ENCODE measurements around the gene ICAM4.
"Not testable (repeated sequence)": the region's sequence is repeated elsewhere in the genome, so short reads cannot be mapped to it uniquely, and the experiment has no call there.

The ICAM4 gene

GRCh38 chr19:10286803-10287737 is at the start of gene ICAM4:
Gene ICAM4, plus strand, starts transcription at chr19:10286955. Its CDS starts 58 bp downstream, at chr19:10287013.
- DNase-seq (ENCODE audit: low spot score): no peak

GRCh38 chr19:10237702-10238101 is 49.1 kb upstream of the ICAM4 start:
- no peak for DNase-seq (ENCODE audit: low spot score)

- DNase-seq (ENCODE audit: low spot score): no peak
Measured at GRCh38 chr19:10238172-10238783, 48.5 kb upstream of the ICAM4 start.

- not testable (repeated sequence) for DNase-seq (ENCODE audit: low spot score)
Measured at GRCh38 chr19:10241826-10242449, 44.8 kb upstream of the ICAM4 start.

- no peak for DNase-seq (ENCODE audit: low spot score)
Measured at GRCh38 chr19:10243606-10244005, 43.1 kb upstream of the ICAM4 start.

- DNase-seq (ENCODE audit: low spot score): no peak
Measured at GRCh38 chr19:10245189-10245939, 41.4 kb upstream of the ICAM4 start.

GRCh38 chr19:10246511-10246910 is 40.2 kb upstream of the ICAM4 start:
- no peak for DNase-seq (ENCODE audit: low spot score)

GRCh38 chr19:10251792-10252694 is 34.7 kb upstream of the ICAM4 start, which contains the start of gene MRPL4:
Gene MRPL4, plus strand, starts transcription at chr19:10252214. Its CDS starts 40 bp downstream, at chr19:10252254.
- DNase-seq (ENCODE audit: low spot score): peak; percentile 100

GRCh38 chr19:10252707-10253106 is 34.0 kb upstream of the ICAM4 start:
- no peak for DNase-seq (ENCODE audit: low spot score)

GRCh38 chr19:10254244-10254643 is 32.5 kb upstream of the ICAM4 start:
- DNase-seq (ENCODE audit: low spot score): no peak

GRCh38 chr19:10255358-10255757 is 31.4 kb upstream of the ICAM4 start:
- DNase-seq (ENCODE audit: low spot score): no peak

- no peak for DNase-seq (ENCODE audit: low spot score)
Measured at GRCh38 chr19:10256551-10256950, 30.2 kb upstream of the ICAM4 start.

GRCh38 chr19:10256970-10257615 is 29.7 kb upstream of the ICAM4 start:
- DNase-seq (ENCODE audit: low spot score): no peak

- DNase-seq (ENCODE audit: low spot score): no peak
Measured at GRCh38 chr19:10258080-10258710, 28.6 kb upstream of the ICAM4 start.

- peak; percentile 69 for DNase-seq (ENCODE audit: low spot score)
Measured at GRCh38 chr19:10259162-10259905, 27.4 kb upstream of the ICAM4 start.

GRCh38 chr19:10260141-10260584 is 26.6 kb upstream of the ICAM4 start:
- no peak for DNase-seq (ENCODE audit: low spot score)

- no peak for DNase-seq (ENCODE audit: low spot score)
Measured at GRCh38 chr19:10262771-10263170, 24.0 kb upstream of the ICAM4 start.

- no peak for DNase-seq (ENCODE audit: low spot score)
Measured at GRCh38 chr19:10266706-10267105, 20.0 kb upstream of the ICAM4 start.

GRCh38 chr19:10268071-10268470 is 18.7 kb upstream of the ICAM4 start:
- no peak for DNase-seq (ENCODE audit: low spot score)

Data from pons (tissue), 1 donor.